Measurements from ENCODE around the gene R3HCC1L. TPM values are rescaled to one million over a fixed set of nuclear protein-coding genes. Genes with fewer than 3 reads are reported as not detected.

R3HCC1L gene
- polyA plus RNA-seq, 4 donors: 9.2 to 22.8 (median 12.5) TPM

DNA sequence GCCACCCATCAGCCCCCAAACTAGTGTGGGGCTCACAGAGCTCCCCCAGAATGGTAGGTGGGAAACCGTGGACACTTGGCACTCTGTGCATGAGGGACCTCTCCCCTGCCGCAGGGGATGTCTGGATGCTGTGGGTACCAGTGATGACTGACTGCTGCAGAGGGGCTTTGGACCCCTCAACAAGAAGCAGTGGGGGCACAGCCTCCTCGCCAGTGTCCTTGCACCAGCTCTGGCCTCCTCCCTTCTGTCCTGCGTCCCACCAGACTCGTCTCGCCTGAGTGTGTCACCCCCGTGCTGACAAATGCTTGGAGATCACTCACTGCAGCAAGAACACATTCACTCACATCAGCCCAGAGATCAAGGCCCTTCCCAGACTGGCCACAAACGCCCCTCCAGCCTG, 37.3 kb upstream of the R3HCC1L start:
- 59 to 69% (median 62%) methylated on average over 8 of the region's 8 CpGs for WGBS, 3 donors
- H3K36me3 ChIP-seq (ENCODE audit: control insufficient read depth in 3 of 3, insufficient read depth in 2 of 3, low read depth in 1 of 3, low read length in 3 of 3): no peaks in the 10 kb centered on the region
- no peaks in the 10 kb centered on the region for H3K9me3 ChIP-seq (ENCODE audit: control insufficient read depth in 2 of 2, insufficient read depth in 1 of 2, low read depth in 1 of 2, low read length in 1 of 2)
- FAIRE-seq (no peak), DNase-seq (no peak)
- H3K27me3 ChIP-seq (ENCODE audit: control insufficient read depth in 3 of 3, insufficient read depth in 3 of 3, low read length in 3 of 3): peaks cover 3 to 4% (median 3%) of the 10 kb centered on the region in 3 donors
- H3K4me3 ChIP-seq (ENCODE audit: low read depth in 1 of 3, low read length in 3 of 3): no peak overlapping the region
- H3K4me1 ChIP-seq (ENCODE audit: control insufficient read depth in 3 of 3, insufficient read depth in 2 of 3, low read depth in 1 of 3, low read length in 2 of 3): no peaks in the 10 kb centered on the region
- H3K27ac ChIP-seq (ENCODE audit: low read depth in 1 of 3, low read length in 2 of 3): no peak overlapping the region

GRCh38 chr10:98097616-98098015, 36.8 kb upstream of the R3HCC1L start:
- no peak for FAIRE-seq
- H3K27ac ChIP-seq (ENCODE audit: low read depth in 1 of 3, low read length in 2 of 3): no peak overlapping the region
- H3K4me1 ChIP-seq (ENCODE audit: control insufficient read depth in 3 of 3, insufficient read depth in 2 of 3, low read depth in 1 of 3, low read length in 2 of 3): no peaks in the 10 kb centered on the region
- H3K27me3 ChIP-seq (ENCODE audit: control insufficient read depth in 3 of 3, insufficient read depth in 3 of 3, low read length in 3 of 3): peaks cover 3 to 4% (median 3%) of the 10 kb centered on the region in 3 donors
- H3K4me3 ChIP-seq (ENCODE audit: low read depth in 1 of 3, low read length in 3 of 3): no peak overlapping the region
- DNase-seq: no peak
- H3K36me3 ChIP-seq (ENCODE audit: control insufficient read depth in 3 of 3, insufficient read depth in 2 of 3, low read depth in 1 of 3, low read length in 3 of 3): no peaks in the 10 kb centered on the region
- WGBS, 3 donors: 42 to 56% (median 45%) methylated on average over 6 of the region's 6 CpGs
- no peaks in the 10 kb centered on the region for H3K9me3 ChIP-seq (ENCODE audit: control insufficient read depth in 2 of 2, insufficient read depth in 1 of 2, low read depth in 1 of 2, low read length in 1 of 2)

DNA sequence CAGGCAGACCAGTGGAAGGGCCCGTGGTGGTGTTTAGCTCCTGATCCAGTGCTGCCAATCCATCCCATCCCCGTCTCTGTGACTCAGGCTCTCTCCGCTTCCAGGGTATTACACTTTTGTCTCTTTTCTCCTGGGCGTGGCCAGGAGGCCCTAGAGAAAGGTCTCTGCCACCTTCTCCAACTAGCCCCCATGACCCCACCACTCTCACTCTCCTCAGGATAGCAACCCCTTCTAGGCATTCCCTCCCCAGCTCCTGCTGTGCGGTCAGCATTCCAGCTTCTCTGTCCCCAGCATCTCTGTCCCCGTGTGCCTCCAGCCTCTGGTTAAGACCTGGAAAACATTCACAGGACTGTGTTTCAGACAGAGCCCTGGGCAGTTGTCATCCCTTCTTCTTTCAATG, 36.2 kb upstream of the R3HCC1L start:
- H3K36me3 ChIP-seq (ENCODE audit: control insufficient read depth in 3 of 3, insufficient read depth in 2 of 3, low read depth in 1 of 3, low read length in 3 of 3): no peaks in the 10 kb centered on the region
- H3K4me1 ChIP-seq (ENCODE audit: control insufficient read depth in 3 of 3, insufficient read depth in 2 of 3, low read depth in 1 of 3, low read length in 2 of 3): no peaks in the 10 kb centered on the region
- DNase-seq (no peak), FAIRE-seq (no peak)
- H3K4me3 ChIP-seq (ENCODE audit: low read depth in 1 of 3, low read length in 3 of 3): no peak overlapping the region
- H3K27ac ChIP-seq (ENCODE audit: low read depth in 1 of 3, low read length in 2 of 3): no peak overlapping the region
- 54 to 64% (median 59%) methylated on average over 6 of the region's 6 CpGs for WGBS, 3 donors
- H3K27me3 ChIP-seq (ENCODE audit: control insufficient read depth in 3 of 3, insufficient read depth in 3 of 3, low read length in 3 of 3): peaks cover 3 to 4% (median 3%) of the 10 kb centered on the region in 3 donors
- H3K9me3 ChIP-seq (ENCODE audit: control insufficient read depth in 2 of 2, insufficient read depth in 1 of 2, low read depth in 1 of 2, low read length in 1 of 2): no peaks in the 10 kb centered on the region

DNA sequence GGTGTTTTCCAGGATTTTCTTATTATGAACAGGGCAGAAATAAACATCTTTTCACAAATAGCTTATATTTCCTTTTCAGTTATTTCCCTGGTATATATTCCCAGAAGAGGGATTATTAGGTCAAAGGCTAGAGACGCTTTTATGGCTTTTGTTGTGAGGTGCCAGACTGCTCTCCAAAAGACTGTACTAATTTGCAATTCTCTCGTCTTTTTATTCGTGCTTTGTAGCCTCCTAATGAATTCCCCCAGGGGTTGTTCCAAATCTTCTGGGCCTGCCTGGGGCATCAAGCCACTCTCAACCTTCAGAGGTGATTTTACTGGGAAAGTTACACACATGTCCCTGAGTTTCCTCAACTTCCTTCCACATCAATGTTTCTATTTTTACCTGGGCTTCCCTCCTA, 34.0 kb upstream of the R3HCC1L start:
- Histone ChIP-seq H3K36me3 (ENCODE audit: control insufficient read depth in 3 of 3, insufficient read depth in 2 of 3, low read depth in 1 of 3, low read length in 3 of 3) (no peaks in the 10 kb centered on the region), H3K27me3 (ENCODE audit: control insufficient read depth in 3 of 3, insufficient read depth in 3 of 3, low read length in 3 of 3) (peaks cover 0 to 3% (median 3%) of the 10 kb centered on the region in 3 donors), H3K9me3 (ENCODE audit: control insufficient read depth in 2 of 2, insufficient read depth in 1 of 2, low read depth in 1 of 2, low read length in 1 of 2) (no peaks in the 10 kb centered on the region), H3K4me3 (ENCODE audit: low read depth in 1 of 3, low read length in 3 of 3) (no peak overlapping the region), H3K27ac (ENCODE audit: low read depth in 1 of 3, low read length in 2 of 3) (no peak overlapping the region), H3K4me1 (ENCODE audit: control insufficient read depth in 3 of 3, insufficient read depth in 2 of 3, low read depth in 1 of 3, low read length in 2 of 3) (no peaks in the 10 kb centered on the region)
- 45 to 52% (median 46%) methylated on average over 3 of the region's 3 CpGs for WGBS, 3 donors
- DNase-seq (no peak), FAIRE-seq (no peak)

GRCh38 chr10:98101366-98101765, 33.1 kb upstream of the R3HCC1L start:
- FAIRE-seq: no peak
- H3K27ac ChIP-seq (ENCODE audit: low read depth in 1 of 3, low read length in 2 of 3): no peak overlapping the region
- H3K4me3 ChIP-seq (ENCODE audit: low read depth in 1 of 3, low read length in 3 of 3): no peak overlapping the region
- H3K27me3 ChIP-seq (ENCODE audit: control insufficient read depth in 3 of 3, insufficient read depth in 3 of 3, low read length in 3 of 3): peaks cover 0 to 3% (median 2%) of the 10 kb centered on the region in 3 donors
- no peaks in the 10 kb centered on the region for H3K36me3 ChIP-seq (ENCODE audit: control insufficient read depth in 3 of 3, insufficient read depth in 2 of 3, low read depth in 1 of 3, low read length in 3 of 3)
- H3K9me3 ChIP-seq (ENCODE audit: control insufficient read depth in 2 of 2, insufficient read depth in 1 of 2, low read depth in 1 of 2, low read length in 1 of 2): no peaks in the 10 kb centered on the region
- DNase-seq: no peak
- 71 to 75% (median 75%) methylated on average over 2 of the region's 2 CpGs for WGBS, 3 donors
- H3K4me1 ChIP-seq (ENCODE audit: control insufficient read depth in 3 of 3, insufficient read depth in 2 of 3, low read depth in 1 of 3, low read length in 2 of 3): no peaks in the 10 kb centered on the region

GRCh38 chr10:98104125-98104524, 30.3 kb upstream of the R3HCC1L start:
- Histone ChIP-seq H3K27me3 (ENCODE audit: control insufficient read depth in 3 of 3, insufficient read depth in 3 of 3, low read length in 3 of 3) (peaks cover 3% of the 10 kb centered on the region in 3 donors), H3K9me3 (ENCODE audit: control insufficient read depth in 2 of 2, insufficient read depth in 1 of 2, low read depth in 1 of 2, low read length in 1 of 2) (no peaks in the 10 kb centered on the region), H3K36me3 (ENCODE audit: control insufficient read depth in 3 of 3, insufficient read depth in 2 of 3, low read depth in 1 of 3, low read length in 3 of 3) (no peaks in the 10 kb centered on the region), H3K27ac (ENCODE audit: low read depth in 1 of 3, low read length in 2 of 3) (no peak overlapping the region), H3K4me3 (ENCODE audit: low read depth in 1 of 3, low read length in 3 of 3) (no peak overlapping the region), H3K4me1 (ENCODE audit: control insufficient read depth in 3 of 3, insufficient read depth in 2 of 3, low read depth in 1 of 3, low read length in 2 of 3) (no peaks in the 10 kb centered on the region)
- no peak for FAIRE-seq
- 68 to 73% (median 69%) methylated on average over 3 of the region's 3 CpGs for WGBS, 3 donors
- no peak for DNase-seq

- DNase-seq (no peak), FAIRE-seq (no peak)
- no peak overlapping the region for H3K27ac ChIP-seq (ENCODE audit: low read depth in 1 of 3, low read length in 2 of 3)
- WGBS, 3 donors: 56 to 77% (median 65%) methylated on average over 1 of the region's 1 CpG
- peaks cover 0 to 12% (median 7%) of the 10 kb centered on the region in 3 donors for H3K27me3 ChIP-seq (ENCODE audit: control insufficient read depth in 3 of 3, insufficient read depth in 3 of 3, low read length in 3 of 3)
- H3K4me3 ChIP-seq (ENCODE audit: low read depth in 1 of 3, low read length in 3 of 3): no peak overlapping the region
- H3K4me1 ChIP-seq (ENCODE audit: control insufficient read depth in 3 of 3, insufficient read depth in 2 of 3, low read depth in 1 of 3, low read length in 2 of 3): no peaks in the 10 kb centered on the region
- no peaks in the 10 kb centered on the region for H3K9me3 ChIP-seq (ENCODE audit: control insufficient read depth in 2 of 2, insufficient read depth in 1 of 2, low read depth in 1 of 2, low read length in 1 of 2)
- H3K36me3 ChIP-seq (ENCODE audit: control insufficient read depth in 3 of 3, insufficient read depth in 2 of 3, low read depth in 1 of 3, low read length in 3 of 3): no peaks in the 10 kb centered on the region
These were observed 27.9 kb upstream of the R3HCC1L start for GRCh38 chr10:98106531-98106930.

DNA sequence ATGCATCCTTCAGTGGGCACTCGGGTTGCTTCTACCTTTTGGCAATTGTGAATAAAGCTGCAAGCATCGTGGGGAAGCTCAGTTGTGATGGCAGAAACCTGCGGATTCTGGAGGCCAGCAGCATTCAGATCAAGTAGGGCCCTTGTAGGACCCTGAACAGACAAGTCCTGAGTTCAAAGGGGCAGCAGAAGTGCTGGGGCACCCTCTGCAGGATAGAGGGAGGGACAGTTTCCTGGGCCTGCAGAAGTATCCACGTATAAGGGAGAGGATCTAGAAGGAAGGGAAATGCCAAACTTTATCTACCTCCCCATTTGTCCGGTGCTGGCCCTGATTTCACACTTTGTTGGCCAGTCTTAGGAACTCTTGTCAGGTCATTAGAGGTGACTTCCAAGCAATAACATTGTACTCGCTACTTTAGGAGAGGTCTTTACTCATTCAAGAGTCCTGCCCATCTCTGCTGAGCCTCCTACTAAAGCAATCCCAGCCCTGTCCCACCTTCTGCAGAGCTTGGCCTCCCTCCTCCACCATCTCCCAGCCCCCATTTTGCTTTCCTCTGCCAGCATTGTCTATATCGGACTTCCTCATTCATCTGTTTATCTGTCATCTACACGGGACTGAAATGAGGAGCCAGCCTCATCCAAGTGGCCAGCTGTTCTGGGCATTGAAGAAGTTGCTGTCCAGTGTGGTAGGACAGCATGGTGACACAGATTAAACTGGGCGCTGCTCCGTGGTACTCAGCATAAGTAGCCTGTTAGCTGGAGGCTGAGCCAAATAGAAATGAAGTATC, 26.6 kb upstream of the R3HCC1L start:
- WGBS, 3 donors: 64 to 71% (median 66%) methylated on average over 10 of the region's 10 CpGs
- H3K27ac ChIP-seq (ENCODE audit: low read depth in 1 of 3, low read length in 2 of 3): no peak overlapping the region
- no peaks in the 10 kb centered on the region for H3K9me3 ChIP-seq (ENCODE audit: control insufficient read depth in 2 of 2, insufficient read depth in 1 of 2, low read depth in 1 of 2, low read length in 1 of 2)
- H3K4me1 ChIP-seq (ENCODE audit: control insufficient read depth in 3 of 3, insufficient read depth in 2 of 3, low read depth in 1 of 3, low read length in 2 of 3): no peaks in the 10 kb centered on the region
- FAIRE-seq: no peak
- H3K36me3 ChIP-seq (ENCODE audit: control insufficient read depth in 3 of 3, insufficient read depth in 2 of 3, low read depth in 1 of 3, low read length in 3 of 3): no peaks in the 10 kb centered on the region
- peaks cover 0 to 13% (median 8%) of the 10 kb centered on the region in 3 donors for H3K27me3 ChIP-seq (ENCODE audit: control insufficient read depth in 3 of 3, insufficient read depth in 3 of 3, low read length in 3 of 3)
- DNase-seq: no peak
- no peak overlapping the region for H3K4me3 ChIP-seq (ENCODE audit: low read depth in 1 of 3, low read length in 3 of 3)

- WGBS, 3 donors: 67 to 78% (median 77%) methylated on average over 1 of the region's 1 CpG
- DNase-seq (no peak), FAIRE-seq (no peak)
- H3K27me3 ChIP-seq (ENCODE audit: control insufficient read depth in 3 of 3, insufficient read depth in 3 of 3, low read length in 3 of 3): peaks cover 0 to 21% (median 8%) of the 10 kb centered on the region in 3 donors
- no peaks in the 10 kb centered on the region for H3K9me3 ChIP-seq (ENCODE audit: control insufficient read depth in 2 of 2, insufficient read depth in 1 of 2, low read depth in 1 of 2, low read length in 1 of 2)
- H3K4me3 ChIP-seq (ENCODE audit: low read depth in 1 of 3, low read length in 3 of 3): no peak overlapping the region
- no peaks in the 10 kb centered on the region for H3K4me1 ChIP-seq (ENCODE audit: control insufficient read depth in 3 of 3, insufficient read depth in 2 of 3, low read depth in 1 of 3, low read length in 2 of 3)
- no peak overlapping the region for H3K27ac ChIP-seq (ENCODE audit: low read depth in 1 of 3, low read length in 2 of 3)
- no peaks in the 10 kb centered on the region for H3K36me3 ChIP-seq (ENCODE audit: control insufficient read depth in 3 of 3, insufficient read depth in 2 of 3, low read depth in 1 of 3, low read length in 3 of 3)
These were observed 24.1 kb upstream of the R3HCC1L start for GRCh38 chr10:98110356-98110755.

Data from small intestine (tissue), 7 donors.